GM18517 (cell line): Measurements from ENCODE around the gene SLC15A4.

Experiments
- ATAC-seq: cut with Tn5 transposase; IDR thresholded peaks from one replicate; pipeline ENCODE4 v1.9.1; 2021; ENCODE audit warnings: mild to moderate bottlenecking, moderate library complexity; ENCODE audit not compliant: unreplicated experiment

The SLC15A4 gene

DNA sequence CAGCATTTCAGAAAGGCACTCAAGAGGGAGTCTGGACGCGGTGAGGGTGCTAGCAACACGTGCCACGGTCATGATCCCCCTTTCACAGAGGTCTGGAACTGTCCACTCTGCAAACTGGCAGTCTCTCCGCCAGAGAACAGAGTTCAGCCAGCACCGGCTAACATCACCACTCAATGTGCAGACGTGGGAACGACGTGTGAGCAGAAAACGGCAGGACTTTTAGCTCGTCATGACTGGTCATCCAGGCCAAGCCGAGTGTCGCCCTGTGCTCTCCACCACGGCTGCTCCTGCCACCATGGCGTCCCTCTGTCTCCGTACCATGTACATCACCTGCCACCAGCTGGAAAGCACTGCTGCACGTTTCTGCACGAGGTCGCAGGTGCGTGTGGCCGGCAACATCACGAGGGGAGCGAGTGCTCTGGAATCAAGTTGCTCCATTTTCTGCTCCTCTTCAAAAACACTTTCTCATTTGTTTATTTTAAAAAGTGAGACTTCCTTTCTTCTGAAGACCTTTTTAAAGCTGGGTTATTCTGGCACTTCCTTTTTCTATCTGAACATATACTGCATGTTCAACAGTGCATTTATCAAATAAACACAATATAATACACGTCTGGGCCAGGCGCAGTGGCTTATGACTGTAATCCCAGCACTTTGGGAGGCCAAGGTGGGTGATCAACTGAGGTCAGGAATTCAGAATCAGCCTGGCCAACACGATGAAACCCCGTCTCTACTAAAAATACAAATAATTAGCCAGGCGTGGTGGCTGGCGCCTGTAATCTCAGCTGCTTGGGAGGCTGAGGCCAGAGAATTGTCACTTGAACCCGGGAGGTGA lies 28.0 kb downstream of the SLC15A4 start:
- no peak for ATAC-seq

GRCh38 chr12:128794661-128795529 lies 28.9 kb downstream of the SLC15A4 start:
- no peak for ATAC-seq

- no peak for ATAC-seq
Observed at GRCh38 chr12:128793701-128794100, 30.1 kb downstream of the SLC15A4 start.

- ATAC-seq = no peak
Observed at GRCh38 chr12:128792881-128793280, 30.9 kb downstream of the SLC15A4 start.

GRCh38 chr12:128792398-128792797 lies 31.4 kb downstream of the SLC15A4 start:
- no peak for ATAC-seq

GRCh38 chr12:128791395-128792322 lies 32.1 kb downstream of the SLC15A4 start:
- ATAC-seq = no peak

DNA sequence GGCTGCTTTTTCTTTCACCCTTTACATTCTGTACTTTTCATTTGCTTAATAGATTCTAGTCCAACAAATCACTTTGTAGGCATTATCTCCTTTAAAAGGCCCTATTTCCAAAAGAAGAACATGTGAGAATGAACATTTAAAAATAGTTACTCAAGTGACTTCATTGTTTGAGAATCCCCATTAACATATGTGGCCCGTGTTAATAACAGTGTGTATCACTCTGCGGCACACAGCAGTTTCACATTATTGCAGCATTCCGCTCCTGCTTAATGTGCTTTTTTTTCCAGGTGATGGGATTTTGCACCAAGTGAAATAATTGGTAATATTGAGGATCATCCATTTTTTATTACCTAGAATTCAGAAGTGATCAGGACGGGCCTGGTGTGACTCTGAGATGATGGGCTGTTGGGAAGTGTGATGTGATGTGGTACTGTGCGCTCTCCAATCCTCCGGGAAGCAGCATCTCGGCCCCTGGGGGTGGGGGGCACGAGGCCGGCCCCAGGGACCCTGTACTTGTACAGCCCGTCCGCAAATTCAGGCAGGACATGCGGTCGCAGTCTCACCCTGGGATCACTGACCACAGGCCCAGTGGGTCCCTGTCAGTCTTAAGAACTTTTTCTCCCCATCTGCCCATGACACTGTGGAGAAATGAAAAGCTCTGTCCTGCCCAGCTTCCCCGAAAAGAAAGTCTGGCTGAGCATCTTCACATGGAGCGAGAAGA lies 32.9 kb downstream of the SLC15A4 start:
- no peak for ATAC-seq

- no peak for ATAC-seq
Observed at GRCh38 chr12:128790221-128790620, 33.5 kb downstream of the SLC15A4 start.

DNA sequence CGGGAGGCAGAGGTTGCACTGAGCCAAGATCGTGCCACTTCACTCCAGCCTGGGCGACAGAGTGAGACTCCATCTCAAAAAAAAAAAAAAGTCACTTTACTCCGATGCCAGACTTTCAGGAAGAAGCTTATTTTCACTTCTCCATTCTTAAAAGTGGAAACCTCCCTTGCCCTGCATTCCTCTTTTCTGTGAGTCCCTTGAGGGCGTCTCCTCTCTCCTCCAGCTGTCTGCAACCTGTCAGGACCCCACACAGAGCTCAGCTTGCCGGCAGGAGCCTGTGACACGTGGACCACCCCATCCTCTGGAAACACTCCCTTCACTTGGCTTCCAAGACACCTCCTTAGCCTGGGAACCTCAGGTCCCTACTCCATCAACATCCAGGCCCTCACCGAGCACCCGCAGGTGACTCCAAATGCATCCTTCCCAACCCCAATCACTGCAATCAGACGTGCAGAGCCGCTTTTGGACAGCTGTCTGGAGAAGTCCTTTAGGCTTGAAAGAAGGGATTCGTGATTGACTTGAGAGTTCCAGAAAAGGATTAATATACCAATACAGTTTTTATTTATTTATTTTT lies 34.3 kb downstream of the SLC15A4 start:
- no peak for ATAC-seq

DNA sequence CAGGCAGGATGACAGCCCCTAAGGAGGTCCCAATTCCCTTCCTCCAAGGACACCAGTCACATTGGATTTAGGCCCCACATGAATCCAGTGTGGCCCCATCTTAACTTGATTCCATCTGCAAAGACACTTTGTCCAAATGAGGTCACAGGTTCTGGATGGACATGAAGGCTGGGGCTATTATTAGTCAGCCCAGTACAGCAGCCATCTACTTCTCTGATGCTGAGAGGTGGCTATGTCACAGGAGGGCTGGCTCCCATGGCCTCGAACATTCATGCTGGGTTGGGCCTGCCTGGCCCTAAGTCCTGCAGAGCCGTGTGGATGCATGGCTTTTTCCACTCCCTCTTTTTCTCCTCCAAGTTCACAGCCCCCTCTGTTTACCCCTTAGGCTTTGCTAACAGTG lies 35.9 kb downstream of the SLC15A4 start:
- no peak for ATAC-seq

DNA sequence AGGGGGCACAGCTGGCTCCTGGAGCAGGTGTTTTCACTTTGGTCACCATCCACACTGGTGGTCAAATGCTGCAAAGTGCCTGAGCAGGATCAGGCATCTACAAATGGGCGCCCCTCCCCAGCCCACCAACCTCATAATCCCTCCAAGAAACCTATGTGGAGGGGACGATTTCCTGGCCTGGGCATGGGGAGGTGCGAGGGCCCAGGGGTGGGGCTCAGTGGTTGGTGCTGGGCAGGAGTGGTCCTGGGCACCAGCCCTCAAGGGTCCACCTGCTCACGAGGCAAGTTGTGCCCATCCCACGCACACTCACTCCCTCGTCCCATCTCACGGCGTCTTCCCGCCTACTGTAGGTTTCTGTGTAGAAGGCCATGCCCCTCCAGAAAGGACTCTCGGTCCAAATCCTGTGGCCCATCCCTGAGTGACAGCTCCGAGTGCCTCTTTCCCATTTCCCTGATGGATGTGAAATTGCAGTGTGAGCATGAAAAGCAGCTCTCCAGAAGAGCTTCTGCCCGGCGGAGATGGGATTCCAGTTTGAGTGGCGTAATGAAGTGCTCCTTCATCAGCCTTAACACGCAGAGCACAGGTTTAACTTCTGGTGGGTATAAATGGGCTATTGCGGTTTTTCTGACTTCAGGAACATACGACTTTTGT lies 36.9 kb downstream of the SLC15A4 start:
- no peak for ATAC-seq

DNA sequence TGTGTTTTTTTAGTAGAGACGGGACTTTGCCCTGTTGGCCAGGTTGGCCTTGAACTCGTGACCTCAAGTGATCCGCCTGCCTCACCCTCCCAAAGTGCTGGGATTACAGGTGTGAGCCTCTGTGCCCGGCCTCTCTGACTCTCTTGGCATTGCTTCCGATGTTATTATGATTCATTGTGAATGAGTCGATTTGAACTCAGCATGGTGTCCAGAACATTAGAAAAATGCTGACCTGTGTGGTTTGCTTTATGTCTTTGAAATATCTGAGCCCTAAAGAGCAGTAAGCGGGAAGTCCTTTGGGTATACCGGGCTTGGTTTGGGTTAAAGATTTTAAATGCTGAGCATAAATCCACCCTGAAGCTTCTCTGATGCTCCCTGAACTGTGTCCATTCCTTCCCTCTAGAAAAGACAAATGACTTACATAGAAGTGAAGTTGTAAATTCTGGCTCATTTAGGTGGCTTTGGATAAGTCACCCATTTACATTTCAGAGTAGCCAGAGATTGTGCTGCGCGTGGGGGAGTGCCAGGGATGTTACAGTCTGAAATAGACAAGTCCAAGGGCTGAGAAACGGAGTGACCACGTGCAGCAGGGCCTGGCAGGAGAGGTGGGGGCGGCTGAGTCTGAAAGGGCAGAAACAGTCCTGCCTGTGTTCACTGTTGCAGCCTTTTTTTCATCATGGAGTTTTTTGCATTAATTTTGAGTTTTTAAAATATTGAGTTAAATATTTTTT lies 39.6 kb downstream of the SLC15A4 start:
- ATAC-seq = no peak

GRCh38 chr12:128783129-128783574 lies 40.6 kb downstream of the SLC15A4 start:
- ATAC-seq = peak; percentile 83

GRCh38 chr12:128779901-128780300 lies 43.9 kb downstream of the SLC15A4 start:
- no peak for ATAC-seq

- no peak for ATAC-seq
Observed at GRCh38 chr12:128772249-128772648, 51.5 kb downstream of the SLC15A4 start.

DNA sequence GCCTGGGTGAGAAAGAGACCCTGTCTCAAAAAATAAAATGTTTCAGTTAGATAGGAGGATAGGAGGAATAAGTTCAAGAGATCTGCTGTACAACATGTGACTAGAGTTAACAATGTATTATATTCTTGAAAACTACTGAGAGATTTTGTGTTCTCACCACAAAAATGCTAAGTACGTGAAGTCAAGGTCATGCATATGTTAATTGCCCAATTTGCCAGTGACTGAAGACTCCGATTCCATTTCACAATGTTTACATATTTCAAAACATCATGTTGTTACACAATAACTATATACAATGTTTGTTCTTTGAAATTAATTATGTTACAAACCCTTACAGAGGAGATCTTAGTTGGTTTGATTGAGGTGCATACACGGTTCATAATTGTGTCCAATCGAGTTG lies 52.1 kb downstream of the SLC15A4 start:
- ATAC-seq = no peak

DNA sequence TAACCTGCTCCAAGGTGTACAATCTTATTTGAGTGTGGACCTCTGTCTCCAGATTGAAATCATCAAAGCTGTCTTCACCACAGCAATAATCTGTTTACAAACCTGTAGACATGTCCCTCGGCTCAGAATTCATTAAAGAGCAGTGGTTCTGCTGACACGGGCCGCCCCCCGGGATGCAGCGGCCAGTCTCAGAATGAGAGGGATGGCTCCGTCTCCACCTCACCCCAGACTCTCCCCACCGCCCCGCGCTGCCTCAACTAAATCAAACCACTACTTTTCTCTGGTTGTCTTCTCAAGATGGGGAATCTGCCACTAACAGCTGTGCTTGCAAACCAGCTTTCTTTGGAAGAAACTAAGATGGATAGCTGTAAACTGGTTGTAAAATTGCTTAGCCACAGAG lies 56.2 kb downstream of the SLC15A4 start:
- no peak for ATAC-seq

DNA sequence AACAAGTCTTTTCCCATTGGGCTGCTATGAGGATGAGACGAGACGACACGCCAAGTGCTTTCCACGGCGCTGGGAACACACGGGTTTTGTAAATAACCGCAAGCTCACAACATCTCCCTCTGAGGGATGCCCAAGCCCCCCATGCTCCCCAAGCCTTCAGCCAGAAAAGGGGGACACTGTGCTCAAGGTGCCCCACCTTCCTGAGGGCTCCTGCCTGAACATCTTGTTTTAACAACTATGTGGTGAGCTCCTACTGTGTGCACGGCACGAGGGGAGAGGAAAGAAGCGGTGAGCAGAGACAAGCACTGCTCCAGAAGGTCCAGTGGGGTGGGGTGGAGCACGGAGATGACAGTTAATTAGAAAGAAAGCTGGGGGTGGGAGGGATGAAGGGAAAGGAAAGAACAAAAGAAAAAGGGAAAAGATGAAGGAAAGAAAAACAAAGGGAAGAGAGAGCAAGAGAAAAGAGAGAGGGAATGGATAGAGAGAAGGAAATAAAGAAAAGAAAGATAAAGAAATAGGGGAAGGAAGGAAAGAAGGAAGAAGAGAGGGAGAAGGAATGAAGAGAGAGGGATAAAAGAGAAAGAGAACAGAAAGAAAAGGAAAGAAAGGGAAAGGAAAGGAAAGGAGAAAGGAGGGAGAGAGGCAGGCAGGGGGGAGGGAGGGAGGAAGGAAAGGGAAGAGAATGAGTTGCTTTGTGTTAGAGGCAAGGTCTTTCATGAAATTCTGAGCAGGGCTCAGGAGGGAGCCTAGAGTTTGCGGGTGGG lies 56.8 kb downstream of the SLC15A4 start:
- no peak for ATAC-seq
